ENCODE results near the gene PTPN9.
"Not testable (repeated sequence)": the region's sequence is repeated elsewhere in the genome, so short reads cannot be mapped to it uniquely, and the experiment has no call there.

Gene PTPN9

DNA sequence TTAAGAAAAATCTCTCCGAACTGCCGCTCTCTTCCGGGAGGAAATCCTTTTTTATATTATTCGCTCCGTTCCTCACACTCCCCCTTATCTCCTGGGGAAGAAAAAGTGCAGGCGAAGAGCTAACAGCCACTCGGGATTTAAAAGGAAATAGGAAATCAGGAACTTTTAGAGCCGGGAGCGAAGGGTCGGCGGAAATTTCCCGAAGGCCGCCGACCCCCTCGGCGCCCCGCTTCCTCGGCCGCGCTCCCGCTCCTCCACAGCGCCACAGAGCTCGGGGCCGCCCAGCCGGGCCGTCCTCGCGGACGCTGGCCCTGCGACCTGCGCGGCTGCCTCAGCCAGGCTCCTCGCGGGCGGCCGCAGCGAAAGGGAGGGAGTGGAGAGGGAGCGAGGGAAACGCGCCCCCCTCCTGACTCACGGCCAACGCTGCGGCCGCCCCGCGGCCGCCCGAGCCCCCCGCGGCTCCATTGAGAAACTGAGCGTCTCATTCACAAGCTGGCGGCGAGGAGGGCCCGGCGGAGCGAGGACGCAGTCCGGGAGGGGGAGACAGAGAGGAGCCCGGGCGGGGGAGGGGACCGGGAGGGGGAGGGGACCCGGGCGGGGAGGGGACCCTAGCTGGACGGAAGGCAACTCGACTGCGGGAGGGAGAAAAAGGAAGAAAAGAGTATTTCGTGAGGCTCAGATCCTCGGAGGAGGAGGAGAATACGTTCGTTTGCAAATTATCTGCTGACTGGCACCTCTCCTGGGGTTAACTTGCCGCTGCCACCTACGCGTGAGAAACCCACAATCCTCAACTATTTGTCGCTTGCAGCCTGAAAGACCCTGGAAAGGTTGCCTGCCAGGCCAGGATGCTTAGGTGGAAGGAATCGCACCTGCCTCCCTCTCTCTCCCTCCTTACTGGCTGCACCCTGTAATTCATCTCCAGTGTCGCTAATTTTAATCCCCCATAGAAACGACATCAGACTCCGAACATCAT lies at the start of gene PTPN9:
Gene PTPN9, minus strand, starts transcription at position 368 of the 973 bp plus-strand sequence. CDS start 539 bp downstream, outside the sequence.
- DNase-seq (ENCODE audit: insufficient read length, low spot score), result peak; percentile 76
- no peak for FAIRE-seq

GRCh38 chr15:75625542-75626347 lies 46.6 kb upstream of the PTPN9 start, which contains the start of gene SNUPN:
SNUPN (minus strand) TSS chr15:75625725; CDS start chr15:75621051, 4,674 bp downstream.
- FAIRE-seq (no peak), DNase-seq (ENCODE audit: insufficient read length, low spot score) (peak; percentile 93)

GRCh38 chr15:75622505-75622904 lies 43.4 kb upstream of the PTPN9 start:
- DNase-seq (ENCODE audit: insufficient read length, low spot score), result no peak
- FAIRE-seq, result no peak

GRCh38 chr15:75620841-75621391 lies 41.8 kb upstream of the PTPN9 start:
- FAIRE-seq (no peak), DNase-seq (ENCODE audit: insufficient read length, low spot score) (no peak)

GRCh38 chr15:75620058-75620820 lies 41.1 kb upstream of the PTPN9 start:
- no peak for FAIRE-seq
- no peak for DNase-seq (ENCODE audit: insufficient read length, low spot score)

DNA sequence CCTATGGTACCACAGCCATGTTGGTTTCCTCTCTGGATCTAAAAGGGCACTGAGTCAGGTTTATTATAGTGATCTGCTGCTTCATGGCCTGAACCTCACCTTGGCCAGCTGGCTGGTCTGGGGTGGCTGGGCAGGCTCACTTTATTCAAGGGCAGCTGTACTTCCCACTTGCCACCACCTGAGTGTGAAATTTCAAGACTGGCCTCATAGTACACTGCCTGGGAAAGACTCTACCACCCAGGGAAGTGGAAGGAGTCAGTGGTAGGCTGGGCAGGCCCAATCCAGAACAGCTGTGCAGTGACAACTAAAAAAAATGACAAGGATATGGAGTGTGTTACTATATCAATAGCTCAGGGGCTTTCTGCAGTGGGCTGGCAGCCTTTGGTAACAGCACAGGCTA lies 37.7 kb upstream of the PTPN9 start:
- FAIRE-seq (no peak), DNase-seq (ENCODE audit: insufficient read length, low spot score) (no peak)

GRCh38 chr15:75606711-75607699 lies 27.9 kb upstream of the PTPN9 start:
- DNase-seq (ENCODE audit: insufficient read length, low spot score) (no peak), FAIRE-seq (no peak)

- DNase-seq (ENCODE audit: insufficient read length, low spot score) (no peak), FAIRE-seq (no peak)
These were observed 26.9 kb upstream of the PTPN9 start for GRCh38 chr15:75606026-75606425.

DNA sequence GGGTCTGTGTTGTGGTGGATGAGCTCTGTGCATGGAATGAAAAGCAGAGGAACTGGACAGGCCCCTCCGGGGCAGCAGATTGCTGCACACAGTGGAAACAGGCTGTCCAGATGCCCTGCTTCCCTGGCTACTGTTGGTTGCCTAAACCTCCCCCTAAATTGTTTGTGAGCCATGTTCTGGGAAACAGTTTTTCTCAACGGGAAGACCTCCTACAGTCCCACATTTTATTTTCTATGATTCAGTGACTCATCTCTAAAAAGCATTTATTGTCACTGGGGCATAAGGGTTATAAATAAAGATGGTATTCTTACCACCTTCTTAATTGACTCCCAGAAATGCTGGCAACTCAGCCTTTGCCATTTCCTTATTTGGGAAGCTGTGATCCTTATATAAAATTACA lies 20.3 kb upstream of the PTPN9 start:
- no peak for FAIRE-seq

DNA sequence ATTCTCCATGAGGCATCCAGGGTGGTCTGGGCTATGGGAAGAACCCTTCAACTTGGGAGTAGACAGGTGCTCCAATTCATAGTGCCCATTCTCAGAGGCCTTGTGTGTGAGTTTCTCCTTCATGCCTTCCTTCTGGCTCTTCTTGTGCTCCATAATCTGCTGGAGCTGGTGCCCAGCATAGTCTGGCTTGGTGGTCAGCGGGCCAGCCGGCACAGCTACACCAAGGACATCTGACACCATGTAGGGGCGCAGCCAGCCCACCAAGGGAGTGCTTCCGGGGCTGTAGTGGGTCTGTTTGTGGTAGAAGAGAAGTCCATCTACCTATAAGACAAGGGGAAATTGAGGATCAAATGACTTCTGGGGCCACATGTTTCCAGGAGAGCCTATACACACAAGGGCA lies 19.2 kb upstream of the PTPN9 start:
- DNase-seq (ENCODE audit: insufficient read length, low spot score) (no peak), FAIRE-seq (no peak)

More for the DNA sequence above, 20.3 kb upstream of the PTPN9 start:
- no peak for DNase-seq (ENCODE audit: insufficient read length, low spot score)

DNA sequence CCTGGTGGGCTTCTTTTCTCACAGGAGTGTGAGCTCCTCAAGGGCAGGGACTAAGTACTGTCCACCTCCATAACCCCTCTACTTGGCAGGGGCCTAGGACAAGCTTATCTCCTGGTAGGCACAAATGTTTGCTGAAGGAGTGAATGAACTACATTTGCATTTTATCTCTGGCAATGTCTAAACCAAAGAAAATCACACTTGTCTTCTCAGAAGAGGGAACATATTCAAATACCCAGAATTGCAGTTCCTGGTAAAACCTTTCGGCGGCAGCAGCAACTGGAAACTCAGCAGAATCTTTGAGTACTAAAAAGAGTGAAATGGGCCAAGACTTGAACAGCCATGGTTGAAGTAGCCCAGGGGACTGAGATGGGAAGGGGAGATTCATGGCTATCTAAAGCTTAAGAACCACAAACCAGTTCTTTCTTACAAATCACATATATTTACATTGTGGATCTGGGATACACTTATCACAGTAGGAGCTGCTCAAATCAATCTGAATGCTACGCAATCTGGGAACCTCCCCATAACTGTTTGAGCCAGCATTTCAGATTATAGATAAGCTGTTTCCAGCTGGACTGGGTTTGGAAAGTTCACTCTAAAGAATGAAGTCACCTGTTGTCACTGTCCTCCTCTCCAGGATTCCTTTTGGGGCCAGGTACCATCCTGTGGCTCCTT lies 18.7 kb upstream of the PTPN9 start:
- FAIRE-seq (no peak), DNase-seq (ENCODE audit: insufficient read length, low spot score) (no peak)

GRCh38 chr15:75596703-75597345 lies 17.7 kb upstream of the PTPN9 start:
- no peak for DNase-seq (ENCODE audit: insufficient read length, low spot score)
- no peak for FAIRE-seq

DNA sequence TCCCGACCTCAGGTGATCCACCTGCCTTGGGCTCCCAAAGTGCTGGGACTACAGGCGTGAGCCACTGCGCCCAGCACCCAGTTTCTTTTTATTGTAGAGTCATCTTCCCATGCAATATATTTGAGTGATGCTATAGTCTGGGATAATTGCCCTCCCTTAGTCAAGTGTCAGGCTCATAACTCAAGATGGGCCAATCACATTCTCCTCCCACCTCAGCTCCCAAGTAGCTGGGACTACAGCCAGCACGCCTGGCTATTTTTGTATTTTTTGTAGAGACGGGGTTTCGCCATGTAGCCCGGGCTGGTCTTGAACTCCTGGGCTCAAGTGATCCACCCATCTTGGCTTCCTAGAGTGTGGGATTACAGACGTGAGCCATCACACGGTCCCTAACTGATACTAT lies 15.2 kb upstream of the PTPN9 start:
- DNase-seq (ENCODE audit: insufficient read length, low spot score) (no peak), FAIRE-seq (no peak)

- no peak for DNase-seq (ENCODE audit: insufficient read length, low spot score)
- no peak for FAIRE-seq
These were observed 12.7 kb upstream of the PTPN9 start for GRCh38 chr15:75591655-75592364.

DNA sequence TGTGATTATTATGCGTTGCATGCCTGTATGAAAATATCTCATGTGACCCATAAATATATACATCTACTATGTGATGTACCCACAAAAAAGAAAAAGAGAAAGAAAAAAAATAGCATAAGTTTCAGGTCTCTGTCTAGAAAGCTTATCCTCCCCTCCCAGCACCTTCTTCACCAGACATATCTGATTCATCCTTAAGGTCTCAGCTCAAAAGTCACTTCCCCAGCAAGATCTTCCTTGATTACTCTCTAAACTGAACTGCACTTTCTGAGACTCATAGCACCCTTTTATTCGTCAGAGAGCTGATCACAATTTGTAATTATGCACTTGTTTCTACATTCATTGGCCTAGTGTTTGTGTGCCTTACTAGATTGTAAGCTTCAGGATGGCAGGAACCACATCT lies 11.1 kb upstream of the PTPN9 start:
- FAIRE-seq (no peak), DNase-seq (ENCODE audit: insufficient read length, low spot score) (no peak)

DNA sequence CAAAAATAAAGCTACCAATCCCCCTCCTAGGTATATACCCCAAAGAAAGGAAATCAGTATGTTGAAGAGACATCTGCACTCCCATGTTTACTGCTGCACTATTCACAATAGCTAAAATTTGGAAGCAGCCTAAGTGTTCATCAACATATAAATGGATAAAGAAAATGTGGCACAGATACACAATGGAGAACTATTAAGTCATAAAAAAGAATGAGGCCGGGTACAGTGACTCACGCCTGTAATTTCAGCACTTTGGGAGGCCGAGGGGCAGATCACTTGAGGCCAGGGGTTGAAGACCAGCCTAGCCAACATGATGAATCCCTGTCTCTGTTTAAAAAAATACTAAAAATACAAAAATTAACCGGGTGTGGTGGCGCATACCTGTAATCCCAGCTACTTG lies 10.0 kb upstream of the PTPN9 start:
- DNase-seq (ENCODE audit: insufficient read length, low spot score) (no peak), FAIRE-seq (no peak)

- FAIRE-seq, result not testable (repeated sequence)
These were observed 7.3 kb upstream of the PTPN9 start for GRCh38 chr15:75586422-75586821.

More at GRCh38 chr15:75586422-75586821, 7.3 kb upstream of the PTPN9 start:
- not testable (repeated sequence) for DNase-seq (ENCODE audit: insufficient read length, low spot score)

Data from HTR-8/SVneo (cell line).